GM18498 (cell line): ENCODE data around the gene ZNF283.
"Not testable (repeated sequence)": the region's sequence is repeated elsewhere in the genome, so short reads cannot be mapped to it uniquely, and the experiment has no call there.

Source experiments
- ATAC-seq: cut with Tn5 transposase; IDR thresholded peaks from one replicate; pipeline ENCODE4 v1.9.1; 2021; ENCODE audit warnings: mild to moderate bottlenecking, moderate library complexity; ENCODE audit not compliant: unreplicated experiment

The ZNF283 gene

GRCh38 chr19:43798546-43799409 lies 28.3 kb upstream of the ZNF283 start:
- no peak for ATAC-seq

- no peak for ATAC-seq
These were observed 27.5 kb upstream of the ZNF283 start for GRCh38 chr19:43799502-43800142.

- no peak for ATAC-seq
These were observed 24.7 kb upstream of the ZNF283 start, which contains the start of gene LYPD5 for GRCh38 chr19:43802216-43802951. TSS of gene LYPD5 (minus strand) at chr19:43802447. CDS start at chr19:43802380, 67 bp downstream.

- ATAC-seq = no peak
These were observed 22.7 kb upstream of the ZNF283 start for GRCh38 chr19:43804432-43804831.

- not testable (repeated sequence) for ATAC-seq
These were observed 20.7 kb upstream of the ZNF283 start for GRCh38 chr19:43806401-43806800.

GRCh38 chr19:43806848-43807247 lies 20.3 kb upstream of the ZNF283 start:
- ATAC-seq = no peak

- no peak for ATAC-seq
These were observed 19.5 kb upstream of the ZNF283 start for GRCh38 chr19:43807651-43808050.

GRCh38 chr19:43809762-43810696 lies 17.1 kb upstream of the ZNF283 start:
- no peak for ATAC-seq

GRCh38 chr19:43811837-43812236 lies 15.3 kb upstream of the ZNF283 start:
- ATAC-seq = no peak

GRCh38 chr19:43812259-43812658 lies 14.9 kb upstream of the ZNF283 start:
- ATAC-seq = no peak

- ATAC-seq = no peak
These were observed 14.4 kb upstream of the ZNF283 start for GRCh38 chr19:43812688-43813087.

- ATAC-seq = no peak
These were observed 12.3 kb upstream of the ZNF283 start for GRCh38 chr19:43814663-43815352.

GRCh38 chr19:43817454-43817853 lies 9.7 kb upstream of the ZNF283 start:
- ATAC-seq = not testable (repeated sequence)

- no peak for ATAC-seq
These were observed 8.6 kb upstream of the ZNF283 start for GRCh38 chr19:43818500-43818899.

- no peak for ATAC-seq
These were observed 6.8 kb upstream of the ZNF283 start for GRCh38 chr19:43820098-43820883.

- no peak for ATAC-seq
These were observed 6.3 kb upstream of the ZNF283 start for GRCh38 chr19:43820884-43821215.

- not testable (repeated sequence) for ATAC-seq
These were observed 3.3 kb upstream of the ZNF283 start for GRCh38 chr19:43823856-43824255.

- not testable (repeated sequence) for ATAC-seq
These were observed 2.5 kb upstream of the ZNF283 start for GRCh38 chr19:43824572-43824971.

GRCh38 chr19:43839139-43839538 lies 12.0 kb downstream of the ZNF283 start:
- ATAC-seq = no peak
